ENCODE data around the gene SLCO2A1.

DNA sequence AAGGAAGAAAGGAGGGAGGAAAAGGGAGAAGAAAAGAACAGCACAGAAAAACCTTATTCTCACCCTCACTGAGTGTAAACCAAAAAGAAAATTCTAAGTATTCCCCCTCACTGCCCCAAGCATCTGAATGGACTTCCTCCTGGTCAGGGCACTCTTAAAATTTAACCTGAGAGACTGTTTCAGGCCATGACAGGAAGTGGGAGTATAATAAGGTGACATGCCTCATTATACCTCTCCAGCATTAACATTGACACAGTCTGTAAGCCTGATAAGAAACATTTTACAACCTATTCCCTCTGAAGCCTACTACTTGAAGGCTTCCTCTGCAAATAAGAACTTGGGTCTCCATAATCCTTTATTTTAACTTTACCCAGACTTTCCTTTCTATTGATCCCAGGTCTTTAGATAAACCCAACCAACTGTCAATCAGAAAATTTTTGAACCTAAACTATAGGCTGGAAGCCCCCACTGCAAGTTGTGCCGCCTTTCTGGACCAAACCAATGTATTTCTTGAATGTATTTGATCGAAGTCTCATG, 41.7 kb downstream of the SLCO2A1 start:
- TF ChIP-seq POLR2AphosphoS5 (IDR thresholded peaks at IDR 0.05) (no peak), EP300 (IDR thresholded peaks at IDR 0.05) (no peak), POLR2A (IDR thresholded peaks at IDR 0.05) (no peak)
- TF ChIP-seq, protein P1, sequence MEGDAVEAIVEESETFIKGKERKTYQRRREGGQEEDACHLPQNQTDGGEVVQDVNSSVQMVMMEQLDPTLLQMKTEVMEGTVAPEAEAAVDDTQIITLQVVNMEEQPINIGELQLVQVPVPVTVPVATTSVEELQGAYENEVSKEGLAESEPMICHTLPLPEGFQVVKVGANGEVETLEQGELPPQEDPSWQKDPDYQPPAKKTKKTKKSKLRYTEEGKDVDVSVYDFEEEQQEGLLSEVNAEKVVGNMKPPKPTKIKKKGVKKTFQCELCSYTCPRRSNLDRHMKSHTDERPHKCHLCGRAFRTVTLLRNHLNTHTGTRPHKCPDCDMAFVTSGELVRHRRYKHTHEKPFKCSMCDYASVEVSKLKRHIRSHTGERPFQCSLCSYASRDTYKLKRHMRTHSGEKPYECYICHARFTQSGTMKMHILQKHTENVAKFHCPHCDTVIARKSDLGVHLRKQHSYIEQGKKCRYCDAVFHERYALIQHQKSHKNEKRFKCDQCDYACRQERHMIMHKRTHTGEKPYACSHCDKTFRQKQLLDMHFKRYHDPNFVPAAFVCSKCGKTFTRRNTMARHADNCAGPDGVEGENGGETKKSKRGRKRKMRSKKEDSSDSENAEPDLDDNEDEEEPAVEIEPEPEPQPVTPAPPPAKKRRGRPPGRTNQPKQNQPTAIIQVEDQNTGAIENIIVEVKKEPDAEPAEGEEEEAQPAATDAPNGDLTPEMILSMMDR (IDR thresholded peaks at IDR 0.05) = no peak
